Mammary epithelial cell (primary cell): ENCODE results near the gene MCM9.

Source experiments
- EZH2 ChIP-seq: IDR thresholded peaks from 2 replicates; pipeline ENCODE4 v1.6.1; 2012; ENCODE audit warnings: low read length, inconsistent platforms, borderline replicate concordance
- TF ChIP-seq, protein P1 (sequence below), 2 donors: IDR thresholded peaks in 1 of 2; conservative IDR thresholded peaks in 1 of 2; 2 replicates each; pipeline ENCODE4 v1.5.1; 2011 to 2012; ENCODE audit warnings: inconsistent platforms in 2 of 2, low read length in 2 of 2, mild to moderate bottlenecking in 2 of 2, control low read depth in 1 of 2, low read depth in 1 of 2; ENCODE audit not compliant: insufficient read depth in 1 of 2; ENCODE audit errors: extremely low read depth in 1 of 2

DNA sequence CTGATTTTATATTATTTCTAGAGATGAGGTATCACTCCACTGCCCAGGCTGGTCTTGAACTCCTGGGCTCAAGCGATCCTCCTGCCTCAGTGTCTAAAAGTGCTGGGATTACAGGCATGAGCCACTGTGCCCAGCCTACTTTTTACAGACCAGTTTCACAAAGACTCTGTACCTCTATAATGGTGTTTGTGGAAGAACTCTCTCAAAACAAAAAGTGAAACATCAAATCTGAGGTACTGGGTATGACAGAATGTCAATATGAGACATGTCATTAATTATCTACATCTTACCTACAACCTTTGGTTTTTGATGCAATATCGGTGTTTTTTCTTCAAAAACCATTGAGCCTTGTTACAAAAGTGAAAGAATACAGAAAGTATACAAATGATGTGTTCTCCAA lies 49.4 kb upstream of the MCM9 start:
- TF ChIP-seq, protein P1, sequence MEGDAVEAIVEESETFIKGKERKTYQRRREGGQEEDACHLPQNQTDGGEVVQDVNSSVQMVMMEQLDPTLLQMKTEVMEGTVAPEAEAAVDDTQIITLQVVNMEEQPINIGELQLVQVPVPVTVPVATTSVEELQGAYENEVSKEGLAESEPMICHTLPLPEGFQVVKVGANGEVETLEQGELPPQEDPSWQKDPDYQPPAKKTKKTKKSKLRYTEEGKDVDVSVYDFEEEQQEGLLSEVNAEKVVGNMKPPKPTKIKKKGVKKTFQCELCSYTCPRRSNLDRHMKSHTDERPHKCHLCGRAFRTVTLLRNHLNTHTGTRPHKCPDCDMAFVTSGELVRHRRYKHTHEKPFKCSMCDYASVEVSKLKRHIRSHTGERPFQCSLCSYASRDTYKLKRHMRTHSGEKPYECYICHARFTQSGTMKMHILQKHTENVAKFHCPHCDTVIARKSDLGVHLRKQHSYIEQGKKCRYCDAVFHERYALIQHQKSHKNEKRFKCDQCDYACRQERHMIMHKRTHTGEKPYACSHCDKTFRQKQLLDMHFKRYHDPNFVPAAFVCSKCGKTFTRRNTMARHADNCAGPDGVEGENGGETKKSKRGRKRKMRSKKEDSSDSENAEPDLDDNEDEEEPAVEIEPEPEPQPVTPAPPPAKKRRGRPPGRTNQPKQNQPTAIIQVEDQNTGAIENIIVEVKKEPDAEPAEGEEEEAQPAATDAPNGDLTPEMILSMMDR (conservative IDR thresholded peaks at IDR 0.05 in 1 of 2, IDR thresholded peaks at IDR 0.05 in 1 of 2; ENCODE audit: extremely low read depth in 1 of 2, insufficient read depth in 1 of 2, low read depth in 1 of 2, low read length in 2 of 2), result no peak
- TF ChIP-seq EZH2, result no peak
